ENCODE measurements around the gene ADGRV1.
"Not testable (repeated sequence)": the region's sequence is repeated elsewhere in the genome, so short reads cannot be mapped to it uniquely, and the experiment has no call there.

The ADGRV1 gene

GRCh38 chr5:90618071-90618470 lies 59.5 kb downstream of the ADGRV1 start:
- no peak overlapping the region for H3K4me3 ChIP-seq (ENCODE audit: insufficient read depth, low read depth, low read length)

GRCh38 chr5:90619762-90620161 lies 61.2 kb downstream of the ADGRV1 start:
- H3K27me3 ChIP-seq (ENCODE audit: control insufficient read depth, insufficient read depth, low read length, poor library complexity, severe bottlenecking); H3K4me3 ChIP-seq (ENCODE audit: insufficient read depth, low read depth, low read length); H3K9me3 ChIP-seq (ENCODE audit: control insufficient read depth, low read length); H3K4me1 ChIP-seq (ENCODE audit: control insufficient read depth, insufficient read depth, low read length); H3K27ac ChIP-seq (ENCODE audit: insufficient read depth, low read depth, low read length, poor library complexity, severe bottlenecking); H3K36me3 ChIP-seq (ENCODE audit: control insufficient read depth, insufficient read depth, low read length): not testable (repeated sequence)
- WGBS, 2 experiments = 73% methylated on average over 2 of the region's 6 CpGs; no CpG with 5 or more reads in 1 of the 2 experiments

More at GRCh38 chr5:90618071-90618470, 59.5 kb downstream of the ADGRV1 start:
- Histone ChIP-seq H3K4me1 (ENCODE audit: control insufficient read depth, insufficient read depth, low read length) (peaks cover 4% of the 10 kb centered on the region), H3K27ac (ENCODE audit: insufficient read depth, low read depth, low read length, poor library complexity, severe bottlenecking) (peak overlapping the region; percentile 69), H3K36me3 (ENCODE audit: control insufficient read depth, insufficient read depth, low read length) (no peaks in the 10 kb centered on the region), H3K27me3 (ENCODE audit: control insufficient read depth, insufficient read depth, low read length, poor library complexity, severe bottlenecking) (no peaks in the 10 kb centered on the region), H3K9me3 (ENCODE audit: control insufficient read depth, low read length) (no peaks in the 10 kb centered on the region)
- WGBS, 2 experiments = 51 to 62% methylated on average over 5 of the region's 5 CpGs

- H3K9me3 ChIP-seq (ENCODE audit: control insufficient read depth, low read length) = no peaks in the 10 kb centered on the region
- WGBS, 2 experiments = 92 to 96% methylated on average over 3 of the region's 3 CpGs
- H3K36me3 ChIP-seq (ENCODE audit: control insufficient read depth, insufficient read depth, low read length) = no peaks in the 10 kb centered on the region
- peaks cover 4% of the 10 kb centered on the region for H3K4me1 ChIP-seq (ENCODE audit: control insufficient read depth, insufficient read depth, low read length)
- no peak overlapping the region for H3K4me3 ChIP-seq (ENCODE audit: insufficient read depth, low read depth, low read length)
- no peak overlapping the region for H3K27ac ChIP-seq (ENCODE audit: insufficient read depth, low read depth, low read length, poor library complexity, severe bottlenecking)
- H3K27me3 ChIP-seq (ENCODE audit: control insufficient read depth, insufficient read depth, low read length, poor library complexity, severe bottlenecking) = no peaks in the 10 kb centered on the region
Measured at GRCh38 chr5:90621848-90622247, 63.3 kb downstream of the ADGRV1 start.

GRCh38 chr5:90626493-90626892 lies 67.9 kb downstream of the ADGRV1 start:
- peaks cover 4% of the 10 kb centered on the region for H3K36me3 ChIP-seq (ENCODE audit: control insufficient read depth, insufficient read depth, low read length)

GRCh38 chr5:90628492-90628891 lies 69.9 kb downstream of the ADGRV1 start:
- Histone ChIP-seq H3K27ac (ENCODE audit: insufficient read depth, low read depth, low read length, poor library complexity, severe bottlenecking) (no peak overlapping the region), H3K9me3 (ENCODE audit: control insufficient read depth, low read length) (no peaks in the 10 kb centered on the region), H3K4me3 (ENCODE audit: insufficient read depth, low read depth, low read length) (no peak overlapping the region), H3K4me1 (ENCODE audit: control insufficient read depth, insufficient read depth, low read length) (no peaks in the 10 kb centered on the region), H3K36me3 (ENCODE audit: control insufficient read depth, insufficient read depth, low read length) (peaks cover 4% of the 10 kb centered on the region), H3K27me3 (ENCODE audit: control insufficient read depth, insufficient read depth, low read length, poor library complexity, severe bottlenecking) (no peaks in the 10 kb centered on the region)
- WGBS, 2 experiments = 96 to 98% methylated on average over 6 of the region's 6 CpGs

More at GRCh38 chr5:90626493-90626892, 67.9 kb downstream of the ADGRV1 start:
- Histone ChIP-seq H3K4me1 (ENCODE audit: control insufficient read depth, insufficient read depth, low read length) (no peaks in the 10 kb centered on the region), H3K27me3 (ENCODE audit: control insufficient read depth, insufficient read depth, low read length, poor library complexity, severe bottlenecking) (no peaks in the 10 kb centered on the region), H3K4me3 (ENCODE audit: insufficient read depth, low read depth, low read length) (no peak overlapping the region), H3K27ac (ENCODE audit: insufficient read depth, low read depth, low read length, poor library complexity, severe bottlenecking) (no peak overlapping the region), H3K9me3 (ENCODE audit: control insufficient read depth, low read length) (no peaks in the 10 kb centered on the region)
- 95 to 100% methylated on average over 1 to 2 of the region's 2 CpGs for WGBS, 2 experiments

GRCh38 chr5:90632791-90633190 lies 74.2 kb downstream of the ADGRV1 start:
- Histone ChIP-seq H3K9me3 (ENCODE audit: control insufficient read depth, low read length) (no peaks in the 10 kb centered on the region), H3K27ac (ENCODE audit: insufficient read depth, low read depth, low read length, poor library complexity, severe bottlenecking) (no peak overlapping the region), H3K4me1 (ENCODE audit: control insufficient read depth, insufficient read depth, low read length) (no peaks in the 10 kb centered on the region), H3K27me3 (ENCODE audit: control insufficient read depth, insufficient read depth, low read length, poor library complexity, severe bottlenecking) (no peaks in the 10 kb centered on the region), H3K36me3 (ENCODE audit: control insufficient read depth, insufficient read depth, low read length) (no peaks in the 10 kb centered on the region), H3K4me3 (ENCODE audit: insufficient read depth, low read depth, low read length) (no peak overlapping the region)
- WGBS, 2 experiments = 28 to 48% methylated on average over 2 of the region's 2 CpGs

DNA sequence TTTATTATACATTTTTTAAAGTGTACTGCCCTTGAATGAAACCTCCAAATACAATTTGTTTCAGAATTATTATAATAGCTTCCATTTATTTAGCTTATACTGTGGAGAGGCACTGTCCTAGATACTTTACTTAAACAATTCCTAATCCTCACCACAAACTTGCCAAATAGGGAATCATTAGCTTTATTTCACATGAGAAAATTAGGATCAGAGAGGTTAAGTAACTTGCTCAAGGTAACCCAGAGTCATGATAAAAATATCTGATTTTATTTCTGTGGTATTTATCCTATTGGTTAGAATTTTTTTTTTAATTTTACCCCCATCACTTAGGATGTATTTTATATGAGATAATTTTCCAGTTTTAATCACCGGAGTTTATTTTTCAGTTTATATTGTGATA lies 78.4 kb downstream of the ADGRV1 start:
- Histone ChIP-seq H3K4me1 (ENCODE audit: control insufficient read depth, insufficient read depth, low read length) (no peaks in the 10 kb centered on the region), H3K36me3 (ENCODE audit: control insufficient read depth, insufficient read depth, low read length) (no peaks in the 10 kb centered on the region), H3K27me3 (ENCODE audit: control insufficient read depth, insufficient read depth, low read length, poor library complexity, severe bottlenecking) (no peaks in the 10 kb centered on the region), H3K27ac (ENCODE audit: insufficient read depth, low read depth, low read length, poor library complexity, severe bottlenecking) (no peak overlapping the region), H3K4me3 (ENCODE audit: insufficient read depth, low read depth, low read length) (no peak overlapping the region), H3K9me3 (ENCODE audit: control insufficient read depth, low read length) (no peaks in the 10 kb centered on the region)
- no CpG with 5 or more reads among the region's 1 CpG for WGBS, 2 experiments

DNA sequence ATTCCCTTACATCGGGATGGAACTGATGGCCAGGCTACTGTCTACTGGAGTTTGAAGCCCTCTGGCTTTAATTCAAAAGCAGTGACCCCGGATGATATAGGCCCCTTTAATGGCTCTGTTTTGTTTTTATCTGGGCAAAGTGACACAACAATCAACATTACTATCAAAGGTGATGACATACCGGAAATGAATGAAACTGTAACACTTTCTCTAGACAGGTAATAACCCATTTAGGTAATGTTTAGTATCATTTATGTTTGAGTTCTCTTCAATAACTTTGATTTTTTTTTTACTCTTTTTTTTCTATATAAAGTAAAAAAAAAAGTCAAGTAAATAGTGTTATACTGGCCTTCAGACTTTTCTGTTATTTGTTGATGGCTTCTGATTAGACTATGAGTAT lies 79.1 kb downstream of the ADGRV1 start:
- H3K4me3 ChIP-seq (ENCODE audit: insufficient read depth, low read depth, low read length) = no peak overlapping the region
- 96 to 97% methylated on average over 2 to 3 of the region's 3 CpGs for WGBS, 2 experiments

GRCh38 chr5:90638878-90639277 lies 80.3 kb downstream of the ADGRV1 start:
- 96 to 97% methylated on average over 4 to 6 of the region's 6 CpGs for WGBS, 2 experiments
- Histone ChIP-seq H3K27ac (ENCODE audit: insufficient read depth, low read depth, low read length, poor library complexity, severe bottlenecking) (no peak overlapping the region), H3K36me3 (ENCODE audit: control insufficient read depth, insufficient read depth, low read length) (no peaks in the 10 kb centered on the region), H3K27me3 (ENCODE audit: control insufficient read depth, insufficient read depth, low read length, poor library complexity, severe bottlenecking) (no peaks in the 10 kb centered on the region), H3K4me1 (ENCODE audit: control insufficient read depth, insufficient read depth, low read length) (no peaks in the 10 kb centered on the region), H3K9me3 (ENCODE audit: control insufficient read depth, low read length) (no peaks in the 10 kb centered on the region), H3K4me3 (ENCODE audit: insufficient read depth, low read depth, low read length) (no peak overlapping the region)

More for the DNA sequence above, 79.1 kb downstream of the ADGRV1 start:
- H3K27me3 ChIP-seq (ENCODE audit: control insufficient read depth, insufficient read depth, low read length, poor library complexity, severe bottlenecking) = no peaks in the 10 kb centered on the region
- no peaks in the 10 kb centered on the region for H3K4me1 ChIP-seq (ENCODE audit: control insufficient read depth, insufficient read depth, low read length)
- H3K27ac ChIP-seq (ENCODE audit: insufficient read depth, low read depth, low read length, poor library complexity, severe bottlenecking) = no peak overlapping the region
- no peaks in the 10 kb centered on the region for H3K9me3 ChIP-seq (ENCODE audit: control insufficient read depth, low read length)
- no peaks in the 10 kb centered on the region for H3K36me3 ChIP-seq (ENCODE audit: control insufficient read depth, insufficient read depth, low read length)

DNA sequence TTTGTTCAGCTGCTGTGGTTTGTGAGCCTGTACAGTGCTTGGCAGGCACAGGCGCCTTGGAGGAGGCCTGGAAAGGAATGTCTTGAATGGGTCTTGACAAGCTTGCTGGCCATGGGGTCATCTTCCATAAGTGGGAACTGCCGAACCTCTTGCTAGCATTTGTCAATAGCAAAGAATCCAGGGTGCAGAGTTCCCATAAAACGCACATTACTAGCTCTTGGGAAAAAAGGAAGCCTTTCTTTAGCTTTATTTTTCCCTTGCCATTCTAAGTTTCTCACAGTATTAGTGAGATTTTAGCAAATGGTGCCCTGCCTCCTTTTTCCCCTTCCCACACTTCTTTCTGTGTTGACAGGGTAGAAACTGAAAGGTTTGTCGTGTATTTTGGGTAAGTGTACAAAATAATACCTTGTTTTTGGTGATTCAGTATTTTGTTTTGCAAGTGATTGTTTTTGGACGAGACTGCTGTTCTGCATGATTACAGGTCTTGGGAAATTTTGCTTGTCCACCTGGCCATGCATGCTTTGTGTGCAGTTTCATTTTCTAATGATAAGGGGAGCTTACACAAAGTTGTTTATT lies 82.0 kb downstream of the ADGRV1 start:
- Histone ChIP-seq H3K9me3 (ENCODE audit: control insufficient read depth, low read length) (no peaks in the 10 kb centered on the region), H3K4me3 (ENCODE audit: insufficient read depth, low read depth, low read length) (no peak overlapping the region), H3K4me1 (ENCODE audit: control insufficient read depth, insufficient read depth, low read length) (no peaks in the 10 kb centered on the region), H3K27me3 (ENCODE audit: control insufficient read depth, insufficient read depth, low read length, poor library complexity, severe bottlenecking) (no peaks in the 10 kb centered on the region), H3K27ac (ENCODE audit: insufficient read depth, low read depth, low read length, poor library complexity, severe bottlenecking) (no peak overlapping the region), H3K36me3 (ENCODE audit: control insufficient read depth, insufficient read depth, low read length) (no peaks in the 10 kb centered on the region)
- 85 to 90% methylated on average over 5 of the region's 5 CpGs for WGBS, 2 experiments

- no peaks in the 10 kb centered on the region for H3K9me3 ChIP-seq (ENCODE audit: control insufficient read depth, low read length)
- H3K4me1 ChIP-seq (ENCODE audit: control insufficient read depth, insufficient read depth, low read length) = no peaks in the 10 kb centered on the region
- no peak overlapping the region for H3K27ac ChIP-seq (ENCODE audit: insufficient read depth, low read depth, low read length, poor library complexity, severe bottlenecking)
- no peaks in the 10 kb centered on the region for H3K27me3 ChIP-seq (ENCODE audit: control insufficient read depth, insufficient read depth, low read length, poor library complexity, severe bottlenecking)
- no peak overlapping the region for H3K4me3 ChIP-seq (ENCODE audit: insufficient read depth, low read depth, low read length)
- WGBS, 2 experiments = 95 to 98% methylated on average over 2 to 3 of the region's 3 CpGs
- H3K36me3 ChIP-seq (ENCODE audit: control insufficient read depth, insufficient read depth, low read length) = no peaks in the 10 kb centered on the region
Measured at GRCh38 chr5:90641528-90641927, 82.9 kb downstream of the ADGRV1 start.

All from ectodermal cell (in vitro differentiated cells).